HG02870 (cell line): ENCODE measurements around the gene PHF2.

Experiments used
- ATAC-seq: cut with Tn5 transposase; IDR thresholded peaks from one replicate; pipeline ENCODE4 v1.9.1; 2021; ENCODE audit warnings: mild to moderate bottlenecking, moderate library complexity; ENCODE audit not compliant: unreplicated experiment

PHF2 gene

DNA sequence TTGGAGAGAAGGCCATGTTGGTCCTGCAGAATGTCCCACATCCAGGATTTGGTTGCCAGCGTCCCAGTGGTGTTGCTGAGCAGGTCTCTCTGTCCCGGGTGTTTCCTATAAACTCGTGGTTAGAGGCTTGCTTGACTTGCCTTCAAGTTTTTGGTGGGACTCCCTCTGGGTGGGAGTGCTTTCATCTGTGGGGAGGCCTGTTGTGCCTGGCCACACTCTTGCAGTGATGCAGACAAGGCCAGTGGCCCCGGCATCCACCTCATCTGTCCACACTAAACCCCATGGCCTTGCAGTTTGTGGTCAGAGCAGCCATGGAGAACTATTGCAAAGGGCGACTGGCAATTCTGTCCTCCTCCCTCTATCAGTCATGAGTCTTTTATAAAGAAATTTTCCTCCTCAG is 71.8 kb downstream of the PHF2 start:
- no peak for ATAC-seq

DNA sequence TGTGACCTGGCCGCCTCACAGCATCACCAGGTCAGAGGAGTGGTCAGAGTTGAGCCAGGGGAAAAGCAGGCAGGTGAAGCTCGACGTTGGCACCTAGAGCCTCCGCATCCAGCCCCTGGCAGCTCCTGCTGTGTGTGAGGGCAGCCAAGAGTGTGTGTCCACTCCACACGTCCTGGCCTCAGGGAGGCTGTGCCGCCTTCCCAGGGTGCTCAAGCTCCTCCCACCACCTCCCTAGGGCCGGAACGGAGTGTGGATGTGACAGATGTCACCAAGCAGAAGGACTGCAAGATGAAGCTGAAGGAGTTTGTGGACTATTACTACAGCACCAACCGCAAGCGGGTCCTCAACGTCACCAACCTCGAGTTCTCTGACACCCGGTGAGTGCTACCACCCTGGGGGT is 72.5 kb downstream of the PHF2 start:
- ATAC-seq, result no peak

- ATAC-seq, result no peak
Observed at GRCh38 chr9:93649610-93650261, 73.4 kb downstream of the PHF2 start.

- ATAC-seq, result no peak
Observed at GRCh38 chr9:93650448-93650847, 74.1 kb downstream of the PHF2 start.

DNA sequence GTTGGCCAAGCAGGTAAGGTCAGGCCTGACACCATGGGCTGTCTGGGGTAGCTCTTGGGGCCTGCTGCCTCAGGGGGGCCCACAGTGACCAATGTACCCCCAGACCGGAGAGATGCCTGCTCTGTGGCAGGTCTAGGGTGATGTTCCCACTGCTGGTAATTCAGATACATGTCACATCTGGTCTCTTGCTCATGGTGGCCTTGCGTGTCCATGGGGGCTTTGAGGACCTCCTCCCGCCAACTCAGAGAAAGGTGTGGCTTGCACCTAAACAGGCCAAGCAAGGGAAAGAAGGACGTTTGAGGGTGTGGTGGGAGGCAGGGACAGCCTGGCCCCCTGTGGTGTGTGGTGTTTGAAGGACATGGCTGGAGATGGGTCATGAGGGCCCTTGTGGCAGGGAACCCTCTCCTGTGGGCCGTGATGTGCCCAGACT is 75.2 kb downstream of the PHF2 start:
- no peak for ATAC-seq

- no peak for ATAC-seq
Observed at GRCh38 chr9:93652604-93653592, 76.5 kb downstream of the PHF2 start.

DNA sequence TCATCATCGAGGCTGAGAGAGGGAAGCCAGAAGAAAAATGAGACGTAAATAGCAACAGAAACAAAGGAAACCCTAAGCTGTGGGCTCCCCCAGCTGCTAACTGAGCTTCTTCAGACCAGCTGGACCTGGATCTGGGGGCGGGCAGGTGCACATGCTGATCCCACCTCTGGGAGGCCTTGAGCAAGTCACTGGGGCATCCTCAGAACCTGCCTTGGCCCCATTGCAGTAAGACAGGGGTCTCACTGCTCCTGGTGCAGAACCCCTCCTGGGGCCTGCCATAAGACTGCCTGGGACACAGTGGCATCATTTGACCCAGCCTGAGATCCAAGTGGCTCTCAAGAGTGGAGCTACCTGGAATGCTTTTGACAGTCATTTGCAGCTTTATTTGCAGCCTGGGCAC is 77.4 kb downstream of the PHF2 start:
- ATAC-seq, result no peak

GRCh38 chr9:93654351-93654961 is 78.1 kb downstream of the PHF2 start:
- ATAC-seq, result no peak

DNA sequence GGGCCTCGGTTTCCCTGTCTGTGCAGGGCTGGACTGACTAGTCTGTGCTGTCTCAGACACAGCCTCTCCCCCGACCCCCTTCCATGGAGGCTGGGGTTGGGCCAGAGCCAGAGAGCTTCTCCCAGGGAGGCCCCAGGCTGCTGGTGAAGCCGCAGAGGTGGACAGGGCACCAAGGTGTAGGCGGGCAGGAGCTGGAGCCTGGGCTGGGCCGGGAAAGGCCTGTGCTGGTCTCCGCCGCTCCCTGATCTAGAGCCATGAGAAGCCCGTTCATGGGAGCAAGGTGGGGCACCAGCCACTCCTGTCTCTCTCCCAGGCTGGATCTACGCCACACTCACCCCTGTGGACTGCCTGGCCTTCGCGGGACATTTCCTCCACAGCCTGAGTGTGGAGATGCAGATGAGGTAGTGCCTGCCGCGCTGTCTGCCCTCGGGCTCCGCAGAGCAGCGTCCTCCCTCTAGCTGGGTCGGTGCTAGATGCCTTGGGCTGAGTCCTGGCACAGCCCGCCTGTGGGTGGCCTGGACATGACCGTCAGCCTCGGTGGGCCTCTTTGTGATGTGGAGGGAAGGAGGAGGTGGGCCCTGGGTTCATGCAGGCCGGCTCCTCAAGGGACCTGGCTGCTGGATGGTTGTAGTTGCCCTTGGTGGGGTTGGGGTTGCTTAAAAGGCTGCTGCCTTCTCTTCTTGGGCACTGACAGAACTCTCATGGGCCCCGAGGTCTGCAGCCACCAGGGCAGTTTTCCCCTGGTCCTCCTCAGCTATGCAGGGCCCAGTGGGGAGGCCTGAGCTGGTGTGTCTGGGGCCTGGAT is 79.4 kb downstream of the PHF2 start:
- ATAC-seq, result no peak

GRCh38 chr9:93656426-93657239 is 80.2 kb downstream of the PHF2 start:
- ATAC-seq, result no peak

DNA sequence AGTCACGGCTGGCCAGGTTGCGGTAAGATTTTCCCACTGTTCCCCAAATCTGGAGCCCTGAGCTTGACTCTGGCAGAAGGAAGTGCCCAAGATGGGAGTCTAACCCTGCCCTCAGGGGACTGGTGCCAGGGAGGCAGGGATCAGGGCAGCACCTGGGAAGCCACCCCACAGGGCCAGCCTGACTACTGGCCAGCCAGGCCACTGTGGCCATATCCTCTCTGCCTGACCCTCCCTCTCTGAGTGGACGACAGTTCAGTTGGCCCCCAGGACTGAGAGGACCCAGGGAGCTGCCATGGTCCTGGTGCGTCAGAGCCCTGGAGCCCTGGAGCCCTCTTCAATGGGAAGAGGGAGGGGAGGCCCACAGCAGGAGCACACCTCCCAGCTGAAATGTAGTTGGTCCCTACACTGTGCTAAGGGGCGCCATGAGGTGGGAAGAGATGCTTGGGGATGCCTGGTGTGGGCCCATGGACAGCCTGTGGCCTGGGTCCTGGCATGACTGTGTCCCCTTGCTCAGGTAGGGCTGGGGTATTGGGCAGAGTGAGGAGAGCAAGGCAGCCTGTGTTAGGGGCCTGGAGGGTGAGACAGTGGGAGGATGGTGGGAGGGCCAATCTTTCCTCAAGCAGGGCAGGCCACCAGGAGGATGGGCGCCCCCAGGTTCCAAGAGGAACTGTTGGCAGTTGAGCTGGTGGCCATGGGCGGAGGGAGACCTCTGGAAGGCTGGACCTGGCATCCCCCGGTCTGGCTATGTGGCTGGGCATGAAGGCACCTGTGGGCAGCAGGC is 81.1 kb downstream of the PHF2 start:
- no peak for ATAC-seq

DNA sequence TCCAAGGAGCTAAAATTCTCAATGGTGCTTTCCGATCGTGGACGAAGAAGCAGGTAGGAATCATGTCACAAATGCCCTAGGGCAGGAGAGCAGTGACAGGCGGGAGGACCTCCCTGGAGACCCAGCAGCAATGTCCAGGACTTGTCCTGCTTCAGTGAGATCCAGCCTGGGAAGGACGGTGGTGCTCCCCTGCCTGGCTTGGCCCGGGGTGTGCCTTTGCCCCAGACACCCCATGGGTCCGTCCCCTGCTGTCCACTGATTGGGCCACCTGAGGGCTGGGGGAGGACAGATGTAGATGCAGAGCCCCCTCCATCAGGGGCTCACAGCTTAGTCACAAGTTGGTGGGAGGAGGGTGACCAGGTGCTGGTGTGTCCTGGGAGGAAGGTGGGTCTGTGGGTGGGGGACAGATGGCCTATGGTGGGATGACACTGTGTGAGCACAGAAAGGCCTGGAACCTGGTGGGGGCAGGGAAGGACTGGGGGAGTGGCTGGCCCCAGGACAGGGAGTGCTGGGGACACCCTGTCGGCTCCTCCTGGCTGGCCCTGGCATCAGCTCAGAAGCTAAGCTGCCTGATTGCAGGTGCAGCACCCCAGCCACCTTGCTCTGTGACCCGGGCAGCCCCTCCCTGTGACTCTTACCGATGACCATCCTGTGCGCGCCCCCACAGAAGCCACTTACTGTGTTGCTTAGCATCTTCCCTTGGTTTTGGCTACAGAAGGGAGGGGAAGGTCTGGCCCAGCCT is 82.0 kb downstream of the PHF2 start:
- ATAC-seq, result no peak

- no peak for ATAC-seq
Observed at GRCh38 chr9:93659044-93659836, 82.9 kb downstream of the PHF2 start.

GRCh38 chr9:93659837-93660177 is 83.4 kb downstream of the PHF2 start:
- ATAC-seq, result no peak

- no peak for ATAC-seq
Observed at GRCh38 chr9:93660352-93661046, 84.1 kb downstream of the PHF2 start.

DNA sequence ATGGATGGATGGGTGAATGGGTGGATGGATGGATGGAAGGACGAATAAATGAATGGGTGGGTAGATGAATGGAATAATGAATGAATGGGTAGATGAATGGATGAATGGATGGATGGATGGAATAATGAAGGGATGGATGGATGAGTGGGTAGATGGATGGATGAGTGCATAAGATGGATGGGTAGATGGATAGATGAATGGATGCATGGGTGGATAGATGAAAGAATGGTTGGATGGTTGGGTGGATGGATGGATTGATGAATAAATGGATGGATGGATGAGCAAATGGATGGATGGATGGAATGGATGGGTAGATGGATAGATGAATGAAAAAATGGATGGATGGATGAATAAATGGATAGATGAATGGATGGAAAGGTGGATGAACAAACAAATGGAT is 85.2 kb downstream of the PHF2 start:
- no peak for ATAC-seq

- no peak for ATAC-seq
Observed at GRCh38 chr9:93662016-93662638, 85.7 kb downstream of the PHF2 start.
